GM10847 (cell line): Measurements from ENCODE around the gene LDAH.

Experiments
- POLR2A ChIP-seq: IDR thresholded peaks from 2 replicates; pipeline ENCODE4 v1.6.1; 2011; ENCODE audit not compliant: insufficient read length; ENCODE audit errors: extremely low read depth

The LDAH gene

DNA sequence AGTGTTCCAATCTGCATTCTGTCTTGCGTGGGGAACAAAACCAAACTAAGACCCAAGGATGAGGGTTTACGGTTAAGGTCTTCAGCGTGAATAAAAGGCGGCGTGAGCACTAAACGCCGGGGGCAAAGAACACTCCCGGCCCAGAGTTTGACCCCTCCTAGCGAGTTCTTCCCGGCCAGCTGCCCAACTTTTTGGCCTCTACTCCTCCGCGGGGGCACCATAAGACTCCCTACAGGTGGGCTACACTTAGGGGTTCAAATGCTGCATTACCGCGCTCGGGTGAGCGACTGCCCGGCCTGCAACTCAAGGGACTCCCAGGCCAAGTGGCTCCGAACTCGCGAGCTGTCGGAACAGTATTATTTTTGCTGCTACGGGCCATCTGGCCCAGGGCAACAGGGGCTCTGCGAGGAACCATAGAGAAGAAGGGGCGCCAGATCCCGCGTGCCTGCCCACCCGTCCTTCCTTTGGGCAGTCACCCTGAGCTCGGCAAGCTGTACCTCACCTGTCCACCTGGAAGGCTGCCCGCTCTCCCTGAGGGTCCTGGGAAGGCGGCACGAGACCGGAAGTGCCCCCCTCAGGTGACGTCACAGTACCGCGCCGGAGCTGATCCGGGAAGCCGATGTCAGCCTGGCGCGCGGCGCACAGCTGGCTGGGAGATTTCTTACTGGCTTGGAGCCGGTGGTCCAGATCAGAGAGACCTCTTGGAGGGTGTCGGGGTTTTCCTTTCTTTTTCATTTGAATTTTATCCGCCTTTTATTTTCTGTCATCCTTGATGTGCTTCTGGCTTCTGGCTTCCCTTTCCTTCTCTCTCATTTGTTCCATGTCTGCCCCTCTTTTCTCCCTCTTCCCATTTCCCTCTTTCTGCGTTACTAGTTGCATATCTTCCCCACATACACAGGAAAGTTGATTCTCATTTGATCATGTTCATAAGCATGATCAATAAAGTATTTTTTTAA, at the start of gene LDAH:
TSS of gene LDAH (minus strand) at position 567 of the 956 bp plus-strand sequence. CDS start 21,638 bp downstream, outside the sequence.
- TF ChIP-seq POLR2A = peak; percentile 75

DNA sequence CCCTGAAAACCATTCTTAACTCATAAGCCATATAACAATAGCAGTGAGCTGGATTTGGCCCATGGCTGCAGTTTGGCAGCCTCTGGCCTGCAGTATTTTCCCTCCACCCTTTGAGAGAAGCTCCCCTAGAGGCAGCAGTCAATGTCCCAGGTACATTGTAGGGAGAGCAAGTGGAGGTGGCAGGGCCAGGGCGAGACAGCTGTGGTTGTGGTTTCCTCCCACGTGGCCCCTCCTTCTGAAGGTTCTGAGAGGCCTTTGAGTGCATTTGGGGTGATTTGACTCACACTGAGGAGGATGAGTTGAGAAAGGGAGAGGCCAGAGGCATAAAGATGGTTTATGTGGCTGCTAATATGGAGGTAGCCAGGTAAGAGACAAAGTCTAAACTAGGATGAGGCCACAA, 45.5 kb upstream of the LDAH start:
- TF ChIP-seq POLR2A = no peak

DNA sequence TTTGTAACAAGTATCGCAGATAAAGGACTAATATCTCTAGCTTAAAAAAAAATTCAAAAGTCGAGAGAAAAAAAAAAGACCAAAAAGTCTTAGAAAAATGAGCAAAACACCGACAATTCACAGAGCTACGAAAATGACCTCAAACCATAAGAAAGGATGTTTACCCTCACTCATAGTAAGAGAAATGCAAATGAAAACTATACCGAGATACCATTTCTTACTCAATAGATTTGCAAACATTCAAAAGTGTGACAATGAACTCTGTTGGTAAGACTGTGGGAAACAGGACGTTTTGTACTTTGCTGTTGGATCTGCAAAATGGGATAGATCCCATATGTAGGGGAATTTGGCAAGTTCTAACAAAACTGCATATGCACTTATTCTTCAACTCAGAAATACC, 39.9 kb upstream of the LDAH start:
- TF ChIP-seq POLR2A = no peak

DNA sequence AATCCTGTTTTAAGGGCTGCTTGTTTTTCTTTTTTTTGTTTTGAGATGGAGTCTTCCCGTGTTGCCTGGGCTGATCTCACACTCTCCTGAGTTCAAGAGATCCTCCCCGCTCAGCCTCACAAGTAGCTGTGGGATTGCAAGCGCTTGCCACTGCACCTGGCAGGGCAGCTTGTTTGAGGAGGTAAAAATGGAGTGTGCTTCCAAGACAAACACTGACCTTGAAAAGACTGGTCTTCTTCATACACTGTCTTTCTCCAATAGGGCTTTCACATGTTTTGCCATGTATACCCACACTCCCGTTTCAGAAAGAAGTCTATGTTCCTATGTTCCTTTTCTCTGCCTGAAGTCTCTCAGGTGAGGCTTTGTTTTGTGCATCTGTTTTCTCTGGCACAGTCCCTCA, 32.6 kb upstream of the LDAH start:
- TF ChIP-seq POLR2A = no peak

DNA sequence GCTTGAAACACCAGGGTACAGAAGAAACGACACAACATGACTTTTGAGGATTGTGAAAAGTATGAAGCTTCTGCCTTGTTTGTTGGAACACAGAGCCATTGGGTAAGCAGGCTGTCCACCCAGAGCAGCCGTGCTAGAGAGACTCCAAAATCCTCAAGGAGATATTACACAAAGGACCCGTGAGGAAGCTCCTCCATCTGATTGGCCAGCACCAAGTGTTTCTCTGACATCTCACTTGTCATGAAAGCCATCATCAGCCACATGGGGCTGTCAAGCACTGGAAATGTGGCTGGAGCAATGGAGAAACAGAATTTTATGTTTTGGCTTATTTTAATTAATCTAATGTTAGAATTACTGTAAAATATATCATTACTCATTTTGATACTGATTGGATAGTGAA, 29.8 kb upstream of the LDAH start:
- no peak for TF ChIP-seq POLR2A

DNA sequence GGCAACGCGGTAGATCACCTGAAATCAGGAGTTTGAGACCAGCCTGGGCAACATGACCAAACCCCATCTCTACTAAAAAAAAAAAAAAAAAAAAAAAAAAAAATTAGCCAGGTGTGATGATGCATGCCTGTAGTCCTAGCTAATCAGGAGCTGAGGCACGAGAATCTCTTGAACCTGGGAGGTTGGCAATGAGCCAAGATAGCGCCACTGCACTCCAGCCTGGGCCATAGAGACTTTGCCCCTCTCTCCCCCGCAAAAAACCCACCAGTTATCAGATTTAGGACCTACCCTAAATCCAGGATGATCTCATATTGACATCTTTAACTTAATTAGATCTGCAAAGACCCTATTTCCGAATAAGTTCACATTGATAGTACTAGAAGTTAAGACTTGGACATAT, 29.2 kb upstream of the LDAH start:
- TF ChIP-seq POLR2A = no peak

DNA sequence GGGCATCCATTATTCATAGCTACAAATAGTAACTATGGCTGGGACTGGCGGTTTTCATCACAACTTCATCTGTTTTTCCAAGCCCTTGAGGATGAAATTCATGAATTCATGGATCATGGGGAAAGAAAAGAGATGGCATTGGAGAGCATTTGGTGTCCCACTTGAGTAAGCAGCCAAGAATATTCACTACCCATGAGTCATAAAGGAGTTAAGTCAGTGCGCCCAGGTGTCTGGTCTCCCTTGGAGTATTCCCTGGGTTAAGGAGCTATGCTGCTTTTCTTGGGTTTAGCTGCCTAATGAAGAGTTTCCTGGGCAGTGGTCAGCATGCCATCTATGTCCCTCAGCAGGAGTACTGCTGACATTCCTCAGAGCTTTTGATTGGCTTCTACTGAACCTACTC, 21.3 kb upstream of the LDAH start:
- no peak for TF ChIP-seq POLR2A

DNA sequence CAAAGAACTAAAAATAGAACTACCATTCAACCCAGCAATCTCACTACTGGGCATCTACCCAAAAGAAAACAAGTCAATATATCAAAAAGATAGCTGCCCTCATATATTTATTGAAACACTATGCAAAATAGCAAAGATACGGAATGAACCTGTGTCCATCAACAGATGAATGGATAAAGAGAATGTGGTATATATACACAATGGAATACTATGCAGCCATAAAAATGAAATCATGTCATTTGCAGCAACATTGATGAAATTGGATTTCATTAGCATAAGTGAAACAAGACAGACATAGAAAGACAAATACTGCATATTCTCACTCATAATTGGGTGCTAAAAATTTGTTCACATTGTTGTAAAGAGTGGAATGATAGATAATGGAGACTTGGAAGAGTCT, 16.2 kb upstream of the LDAH start:
- no peak for TF ChIP-seq POLR2A

DNA sequence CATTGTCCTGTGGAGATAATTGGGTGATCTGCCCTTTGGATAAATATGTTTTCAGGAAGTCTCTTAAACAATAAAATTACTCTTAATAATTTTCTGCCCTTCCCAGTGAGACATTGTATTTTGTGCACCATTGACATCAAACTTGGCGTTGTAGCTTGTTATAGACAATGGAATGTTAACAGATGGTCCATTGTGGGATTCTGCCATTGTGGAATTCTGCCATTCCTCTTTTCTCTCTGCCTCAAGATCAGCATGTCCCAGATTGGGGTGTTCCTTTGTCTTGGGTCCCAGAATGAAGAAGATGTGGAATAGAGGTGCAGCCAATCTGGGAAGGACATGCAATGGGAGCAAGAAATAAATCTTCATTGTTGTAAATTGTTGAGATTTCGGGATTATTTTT, 15.1 kb upstream of the LDAH start:
- TF ChIP-seq POLR2A = no peak

DNA sequence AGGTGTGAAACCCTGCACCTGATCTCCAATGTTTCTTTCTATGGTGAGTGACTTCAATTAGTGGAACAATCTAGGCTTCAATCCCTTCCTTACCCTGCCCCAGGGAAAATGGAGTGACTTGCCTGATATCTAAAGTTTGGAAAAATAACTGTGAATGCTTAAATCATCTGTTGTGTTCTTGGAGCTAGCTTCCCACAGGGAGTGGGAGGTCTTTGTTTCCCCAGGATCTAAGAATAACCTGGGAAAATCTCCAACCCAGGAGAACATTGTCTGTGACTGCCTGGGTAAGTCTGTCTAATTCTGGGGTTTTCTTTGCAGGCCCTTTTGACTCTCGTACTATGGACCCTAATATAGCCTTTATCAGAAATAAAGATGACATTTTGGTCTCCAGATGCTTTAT, 13.6 kb upstream of the LDAH start:
- TF ChIP-seq POLR2A = no peak

DNA sequence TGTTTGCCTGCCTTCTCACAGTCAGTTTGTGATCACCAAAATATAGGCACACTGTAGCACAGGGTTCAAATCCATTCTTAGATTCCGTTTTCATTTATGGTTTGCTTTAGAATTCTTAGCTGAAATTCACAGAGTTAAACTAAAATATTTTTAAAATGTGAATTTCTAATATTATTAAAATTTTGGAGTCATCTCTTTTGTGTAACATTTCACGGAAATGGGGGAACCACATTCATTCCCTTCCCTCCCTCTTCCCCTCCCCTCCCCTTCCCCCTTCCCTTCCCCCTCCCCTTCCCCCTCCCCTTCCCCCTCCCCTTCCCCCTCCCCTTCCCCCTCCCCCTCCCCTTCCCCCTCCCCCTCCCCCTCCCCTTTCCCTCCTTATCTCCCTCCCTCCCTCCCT, 11.4 kb upstream of the LDAH start:
- TF ChIP-seq POLR2A = no peak

DNA sequence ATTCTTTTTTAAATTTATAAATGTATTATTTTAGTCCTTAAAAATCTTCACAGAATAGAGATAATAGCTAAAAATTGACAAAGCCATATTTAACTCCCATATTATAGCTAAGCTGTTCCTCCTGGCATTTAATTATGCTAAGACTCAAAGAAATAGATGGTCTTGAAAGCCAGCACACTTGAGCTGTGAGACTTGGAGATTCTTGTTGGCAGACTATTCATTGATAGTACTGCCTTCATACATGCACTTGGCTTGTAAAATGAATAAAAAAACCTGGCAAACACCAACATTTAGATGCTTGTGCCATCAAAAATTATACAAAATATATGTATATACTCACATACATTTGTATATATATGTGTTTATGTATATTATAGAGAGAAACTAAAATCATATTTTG, 9.7 kb upstream of the LDAH start:
- no peak for TF ChIP-seq POLR2A

DNA sequence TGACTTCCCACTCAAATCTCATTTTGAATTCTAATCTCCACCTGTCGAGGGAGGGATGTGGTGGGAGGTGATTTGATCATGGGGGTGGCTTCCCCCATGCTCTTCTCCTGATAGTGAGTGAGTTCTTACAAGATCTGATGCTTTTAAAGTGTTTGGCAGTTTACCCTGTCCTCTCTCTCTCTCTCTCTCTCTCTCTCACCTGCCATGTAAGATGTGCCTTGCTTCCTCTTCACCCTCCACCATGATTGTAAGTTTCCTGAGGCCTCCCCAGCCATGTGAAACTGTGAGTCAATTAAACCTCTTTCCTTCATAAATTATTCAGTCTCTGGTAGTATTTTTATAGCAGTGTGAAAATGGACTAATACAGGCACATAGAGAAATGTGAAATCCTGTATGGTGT, 7.0 kb upstream of the LDAH start:
- TF ChIP-seq POLR2A = no peak

DNA sequence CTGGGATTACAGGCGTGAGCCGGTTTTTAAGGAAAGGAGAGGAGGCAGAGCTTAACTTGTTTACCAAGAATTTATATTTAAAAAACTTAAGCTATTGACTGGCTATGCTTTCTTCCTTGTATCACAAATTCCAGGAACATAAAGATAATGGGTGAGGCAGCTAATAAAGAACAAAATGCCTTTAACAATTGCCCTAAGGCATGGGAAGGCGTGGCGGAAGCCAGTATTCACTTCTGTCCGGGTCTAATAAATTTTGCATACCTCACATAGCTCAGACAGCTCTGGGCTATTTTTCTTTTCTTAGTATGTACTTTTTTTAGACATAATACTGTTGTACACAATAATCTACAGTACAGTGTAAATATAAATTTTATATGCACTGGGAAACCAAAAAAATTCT, 1.0 kb upstream of the LDAH start:
- no peak for TF ChIP-seq POLR2A

DNA sequence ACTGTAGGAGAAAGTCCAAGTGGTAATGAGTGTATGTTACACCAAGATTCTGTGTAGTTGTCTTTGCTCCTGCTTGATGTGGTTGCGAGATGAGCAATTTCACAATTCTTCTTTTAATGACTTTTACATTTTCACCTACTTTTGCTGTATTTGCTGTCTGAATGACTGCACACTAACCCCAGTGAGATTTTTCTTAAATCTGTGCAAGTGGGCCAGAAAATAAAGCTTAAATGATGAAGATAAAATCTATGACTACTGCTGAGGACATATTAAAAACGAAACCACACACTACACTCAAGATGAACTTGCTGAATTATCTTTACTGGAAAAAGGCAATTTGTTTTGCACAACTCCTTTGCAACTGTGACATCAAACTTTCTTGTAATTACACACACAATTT, 4.1 kb downstream of the LDAH start:
- TF ChIP-seq POLR2A = no peak

DNA sequence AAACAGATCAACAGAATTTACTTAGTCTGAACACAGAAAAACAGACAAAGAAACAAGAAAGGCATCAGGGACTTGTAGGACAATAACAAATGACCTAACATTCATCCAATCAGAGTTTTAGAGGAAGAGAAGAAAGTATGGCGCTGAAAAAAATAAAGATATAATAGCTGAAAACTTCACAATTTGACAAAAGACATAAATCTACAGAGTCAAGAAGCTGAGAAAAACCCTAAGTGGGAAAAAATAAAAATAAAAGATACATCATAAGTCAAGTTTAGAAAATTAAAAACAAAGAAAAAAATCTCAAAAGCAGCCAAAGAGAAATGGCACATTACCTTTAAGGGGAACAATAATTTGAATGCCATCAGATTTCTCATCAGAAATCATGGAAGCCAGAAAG, 7.7 kb downstream of the LDAH start:
- no peak for TF ChIP-seq POLR2A

DNA sequence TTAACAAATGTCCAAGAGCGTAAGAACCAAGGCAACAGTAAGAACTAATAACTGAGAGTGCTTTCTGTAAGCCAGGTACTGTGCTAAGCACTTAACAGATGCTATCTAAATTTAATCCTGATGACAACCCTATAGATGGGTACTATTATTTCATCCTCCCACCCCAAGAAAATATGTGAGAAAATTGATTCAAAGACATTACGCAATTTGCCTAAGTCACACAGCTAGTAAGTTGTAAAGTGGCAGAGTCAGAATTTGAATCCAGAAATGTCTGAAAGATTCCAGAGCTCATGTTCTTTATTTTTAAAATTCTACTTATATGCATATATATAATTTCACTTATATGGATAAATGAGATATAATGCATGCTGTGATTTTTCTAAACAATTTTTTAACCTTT, 10.1 kb downstream of the LDAH start:
- TF ChIP-seq POLR2A = no peak
